VCaP (cell line): ENCODE measurements around the gene CRYGA.

Experiments used
- H3K27ac ChIP-seq: fragments of 450-650 bp; 2 replicates; pipeline ENCODE4 v1.5.1; 2017
- CTCF ChIP-seq: fragments of 450-650 bp; conservative IDR thresholded peaks from 2 replicates; pipeline ENCODE4 v1.5.1; 2017; ENCODE audit warnings: mild to moderate bottlenecking, moderate library complexity

CRYGA gene

GRCh38 chr2:208153156-208153555, 10.2 kb downstream of the CRYGA start:
- TF ChIP-seq CTCF, result no peak
- H3K27ac ChIP-seq, result no peak overlapping the region

- H3K27ac ChIP-seq, result no peak overlapping the region
- no peak for TF ChIP-seq CTCF
Measured at GRCh38 chr2:208150956-208151355, 12.4 kb downstream of the CRYGA start.

GRCh38 chr2:208150094-208150493, 13.3 kb downstream of the CRYGA start:
- no peak for TF ChIP-seq CTCF
- H3K27ac ChIP-seq, result no peak overlapping the region

GRCh38 chr2:208148803-208149202, 14.6 kb downstream of the CRYGA start:
- H3K27ac ChIP-seq, result no peak overlapping the region
- peak; percentile 38 for TF ChIP-seq CTCF

- no peak overlapping the region for H3K27ac ChIP-seq
- no peak for TF ChIP-seq CTCF
Measured at GRCh38 chr2:208147759-208148158, 15.6 kb downstream of the CRYGA start.

GRCh38 chr2:208147008-208147407, 16.4 kb downstream of the CRYGA start:
- no peak for TF ChIP-seq CTCF
- H3K27ac ChIP-seq, result no peak overlapping the region

GRCh38 chr2:208146006-208146405, 17.4 kb downstream of the CRYGA start, which contains the start of gene CRYGB:
CRYGB (minus strand) TSS chr2:208146158; CDS start chr2:208146120, 38 bp downstream.
- no peak for TF ChIP-seq CTCF
- no peak within 1 kb of the TSS for H3K27ac ChIP-seq
